Head of caudate nucleus (tissue), 42 donors: Measurements from ENCODE around the gene SIGLEC7.
"Not testable (repeated sequence)": the region's sequence is repeated elsewhere in the genome, so short reads cannot be mapped to it uniquely, and the experiment has no call there.

Experiments
- DNase-seq, 42 donors: peaks; one replicate each; pipeline versions ENCODE4 v3.0.0 to v3.0.0-alpha.2; 2020 to 2021; ENCODE audit warnings: mixed read lengths in 7 of 42
- intact Hi-C: fragments of 100-400 bp; cut with DNase I; formaldehyde crosslinking; loops from one replicate; pipeline ENCODE4 v1.15.0; 2022

The SIGLEC7 gene

DNA sequence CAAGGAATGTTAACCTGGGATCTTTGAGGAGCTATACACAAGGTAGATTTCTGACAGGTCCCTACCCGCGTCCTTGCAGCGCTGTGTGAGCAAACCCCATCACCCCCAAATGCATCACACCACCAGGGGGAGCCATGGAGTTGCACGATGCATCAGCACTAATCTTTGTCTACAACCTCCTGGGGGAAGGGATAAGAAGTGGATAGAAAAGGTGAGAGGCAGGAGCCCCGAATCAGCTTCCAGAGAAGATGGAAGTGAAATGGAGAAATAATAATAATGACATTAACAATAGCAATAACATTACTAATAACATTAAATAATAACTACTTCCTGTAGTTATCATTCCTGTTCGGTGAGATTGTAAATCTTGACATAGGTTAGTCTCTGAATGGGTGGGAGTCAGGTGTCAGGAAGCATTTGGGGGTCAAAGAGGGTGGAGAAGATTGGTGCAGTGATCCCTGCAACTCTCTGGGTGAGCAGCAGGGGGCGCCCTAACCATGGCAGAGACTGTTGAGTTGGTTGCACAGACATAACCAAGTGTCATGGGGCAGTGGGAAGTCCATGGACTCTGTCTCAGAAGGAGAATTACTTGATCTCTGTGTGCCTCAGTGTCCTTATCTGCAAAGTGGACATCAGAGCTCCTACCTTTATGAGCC, 16.5 kb downstream of the SIGLEC7 start:
- peak in 29 of 42 donors; percentile 18 to 76 (median 45) for DNase-seq

DNA sequence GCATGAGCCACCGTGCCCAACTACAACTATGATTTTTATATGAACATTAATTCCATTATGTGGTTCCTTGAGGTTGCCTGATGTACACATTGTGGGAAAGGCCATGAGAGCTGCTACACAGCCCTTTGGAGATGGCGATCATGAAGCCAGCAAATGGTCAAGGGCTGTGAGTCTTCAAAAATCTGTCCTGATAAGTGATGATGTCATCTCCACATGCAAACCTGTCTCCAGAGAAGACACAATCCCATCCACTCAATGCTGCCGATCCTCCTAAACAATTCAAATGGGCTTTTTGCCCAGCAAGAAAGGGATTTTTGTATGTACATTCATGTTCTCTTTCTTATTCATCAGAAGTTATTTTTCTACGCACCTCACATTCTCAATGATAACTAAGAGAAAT, 17.6 kb downstream of the SIGLEC7 start:
- intact Hi-C loops = no loop called here
- no peak for DNase-seq

More for the DNA sequence above, 16.5 kb downstream of the SIGLEC7 start:
- intact Hi-C loops = no loop called here

DNA sequence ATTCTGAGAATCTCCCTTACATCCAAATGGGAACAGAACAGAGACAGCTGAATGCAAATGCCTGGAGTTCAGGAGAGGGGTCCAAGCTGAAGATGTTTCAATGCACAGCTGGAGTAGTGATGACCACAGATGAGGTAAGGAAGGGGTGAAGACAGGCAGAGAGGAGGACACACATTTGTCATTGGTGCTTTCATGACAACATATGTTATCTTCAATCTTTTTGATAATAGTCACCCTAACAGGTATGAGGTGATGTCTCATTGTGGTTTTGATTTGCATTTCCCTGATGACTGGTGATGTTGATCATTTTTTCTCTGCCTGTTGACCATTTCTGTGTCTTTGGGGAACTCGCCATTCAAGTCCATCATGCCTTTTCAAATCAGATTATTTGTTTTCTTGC, 19.2 kb downstream of the SIGLEC7 start:
- intact Hi-C loops = no loop called here
- no peak for DNase-seq

DNA sequence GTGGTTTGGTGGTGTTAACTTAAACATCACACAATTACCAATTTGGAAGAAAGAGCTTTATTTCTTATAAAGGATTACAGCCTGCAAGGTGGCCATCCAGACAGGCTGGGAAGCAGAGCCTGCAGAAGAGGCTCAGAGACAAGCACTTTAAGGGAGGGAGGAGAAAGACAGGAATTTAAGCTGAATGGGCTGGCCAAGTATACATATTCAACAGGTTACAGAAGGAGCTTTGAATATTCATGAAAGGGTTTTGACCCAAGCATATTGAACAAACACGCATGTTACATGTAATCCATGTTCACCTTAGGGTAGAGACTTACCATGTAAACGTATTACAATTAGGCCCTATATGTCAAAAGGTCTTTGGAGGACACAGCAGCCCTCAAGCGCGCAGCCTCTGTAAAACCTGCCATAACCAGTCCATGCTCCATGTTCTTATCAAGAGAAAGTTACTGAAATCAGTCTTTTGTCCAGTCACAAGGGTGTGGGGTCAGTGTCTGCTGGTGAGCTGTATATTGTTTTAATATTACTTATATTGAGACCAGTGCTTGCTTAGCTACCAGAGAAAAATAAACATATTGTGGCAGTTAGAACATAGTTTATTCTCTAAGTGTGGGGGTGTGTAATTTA, 19.9 kb downstream of the SIGLEC7 start:
- intact Hi-C loops = no loop called here
- no peak for DNase-seq

DNA sequence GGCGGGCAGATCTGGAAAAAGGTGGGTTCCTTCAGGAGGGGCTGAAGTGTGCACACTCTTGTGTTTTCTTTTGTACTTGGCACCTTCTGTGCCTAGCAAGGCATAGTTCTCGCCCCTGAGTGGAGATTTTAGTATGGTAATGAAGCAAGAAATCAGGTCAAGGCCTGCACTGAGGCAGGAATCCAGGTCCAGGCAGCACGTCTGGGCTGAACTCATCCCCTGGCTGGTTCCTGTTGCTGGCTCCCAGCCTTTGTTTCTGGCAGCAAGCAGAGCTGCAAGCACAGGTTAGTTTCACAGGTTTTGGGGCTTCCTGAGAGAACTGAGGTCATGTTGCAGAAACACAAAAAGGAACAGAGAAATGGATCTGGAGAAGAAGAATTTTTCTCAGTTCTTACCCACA, 21.2 kb downstream of the SIGLEC7 start:
- intact Hi-C loops = no loop called here
- no peak for DNase-seq

DNA sequence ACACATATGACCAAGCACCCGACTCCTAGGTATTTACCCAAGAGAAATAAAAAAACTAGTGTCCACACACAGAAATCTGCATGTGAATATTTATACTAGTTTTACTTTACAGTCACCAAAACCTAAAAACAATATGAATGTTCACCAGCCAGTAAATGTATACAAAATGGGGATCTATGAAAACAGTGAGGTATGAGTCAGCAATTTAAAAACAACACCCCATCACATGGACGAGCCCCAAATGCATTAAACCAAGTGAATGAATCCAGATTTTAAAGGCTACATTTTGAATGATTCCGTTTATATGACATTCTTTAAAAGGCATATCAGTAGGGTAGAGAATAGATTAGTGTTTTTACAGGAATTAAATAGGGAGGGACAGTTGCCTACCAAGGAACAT, 22.1 kb downstream of the SIGLEC7 start:
- no peak for DNase-seq
- intact Hi-C loops = no loop called here

DNA sequence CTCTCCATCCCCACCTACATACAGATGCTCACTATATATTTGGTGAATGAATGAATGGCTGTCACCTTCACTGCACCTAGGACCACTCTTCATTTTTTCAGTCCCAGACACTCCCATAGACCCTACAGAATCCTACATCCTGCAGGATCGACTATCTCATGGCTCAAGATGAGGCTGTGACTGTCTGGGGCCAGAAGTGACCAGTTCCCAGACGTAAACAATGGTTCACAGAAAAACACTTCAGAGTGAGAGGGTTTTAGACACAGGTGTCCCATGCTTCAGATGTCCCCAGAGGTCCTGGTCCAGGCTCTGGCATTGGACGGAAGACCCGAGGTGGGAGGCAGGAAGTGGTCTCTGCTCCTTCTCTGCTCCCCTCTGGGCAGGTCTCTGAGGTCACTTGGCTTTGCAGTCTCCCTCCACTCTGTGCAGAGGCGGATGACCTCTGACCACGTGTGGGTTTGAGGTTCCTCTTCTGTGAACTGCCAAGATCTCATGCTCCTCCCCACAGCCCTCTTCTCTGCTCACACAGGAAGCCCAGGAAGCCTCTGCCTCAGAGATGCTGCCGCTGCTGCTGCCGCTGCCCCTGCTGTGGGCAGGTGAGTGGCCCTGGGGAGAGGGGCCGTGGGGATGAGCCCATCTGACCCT, 24.9 kb downstream of the SIGLEC7 start:
- DNase-seq = peak in 29 of 42 donors; percentile 5 to 60 (median 40)
- intact Hi-C loops = no loop called here

DNA sequence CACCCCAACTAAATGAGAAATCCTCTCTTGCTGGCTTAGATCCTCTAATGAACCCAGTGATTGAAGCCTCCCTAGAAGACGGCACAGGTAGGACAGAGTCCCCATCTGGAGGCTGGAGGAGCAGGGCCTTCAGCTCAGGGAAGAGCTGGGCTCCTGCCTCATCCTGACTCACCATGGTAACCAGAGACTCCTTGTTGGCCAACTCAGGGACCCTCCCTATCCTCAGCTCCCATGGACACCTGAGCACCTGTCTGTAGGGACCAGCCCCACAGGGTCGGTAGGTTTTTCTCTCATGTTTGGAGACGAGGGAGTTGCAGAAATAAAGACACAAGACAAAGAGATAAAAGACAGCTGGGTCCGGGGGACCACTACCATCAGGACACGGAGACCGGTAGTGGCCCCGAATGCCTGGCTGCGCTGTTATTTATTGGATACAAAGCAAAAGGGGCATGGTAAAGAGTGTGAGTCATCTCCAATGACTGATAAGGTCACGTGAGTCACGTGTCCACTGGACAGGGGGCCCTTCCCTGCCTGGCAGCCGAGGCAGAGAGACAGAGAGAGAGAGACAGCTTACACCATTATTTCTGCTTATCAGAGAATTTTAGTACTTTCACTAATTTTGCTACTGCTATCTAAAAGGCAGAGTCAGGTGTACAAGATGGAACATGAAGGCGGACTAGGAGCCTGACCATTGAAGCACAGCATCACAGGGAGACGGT, 26.6 kb downstream of the SIGLEC7 start:
- DNase-seq = no peak
- intact Hi-C loops = no loop called here

DNA sequence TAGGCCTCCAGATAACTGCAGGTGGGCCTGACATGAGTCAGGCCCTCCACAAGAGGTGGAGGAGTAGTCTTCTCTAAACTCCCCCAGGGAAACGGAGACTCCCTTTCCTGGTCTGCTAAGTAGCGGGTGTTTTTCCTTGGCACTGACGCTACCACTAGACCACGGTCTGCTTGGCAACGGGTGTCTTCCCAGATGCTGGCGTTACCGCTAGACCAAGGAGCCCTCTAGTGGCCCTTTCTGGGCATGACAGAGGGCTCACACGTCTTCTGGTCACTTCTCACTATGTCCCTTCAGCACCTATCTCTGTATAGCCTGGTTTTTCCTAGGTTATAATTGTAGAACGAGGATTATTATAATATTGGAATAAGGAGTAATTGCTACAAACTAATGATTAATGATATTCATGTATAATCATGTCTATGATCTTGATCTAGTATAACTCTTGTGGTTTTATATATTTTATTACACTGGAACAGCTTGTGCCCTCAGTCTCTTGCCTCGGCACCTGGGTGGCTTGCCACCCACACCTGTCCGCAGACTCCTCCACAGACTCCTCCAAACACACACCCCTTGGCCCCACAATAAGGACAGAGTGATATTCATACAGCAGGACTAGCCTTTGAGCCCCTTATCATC, 27.3 kb downstream of the SIGLEC7 start:
- intact Hi-C loops = not testable (repeated sequence)
- peak; percentile 44 to 88 (median 75) for DNase-seq

DNA sequence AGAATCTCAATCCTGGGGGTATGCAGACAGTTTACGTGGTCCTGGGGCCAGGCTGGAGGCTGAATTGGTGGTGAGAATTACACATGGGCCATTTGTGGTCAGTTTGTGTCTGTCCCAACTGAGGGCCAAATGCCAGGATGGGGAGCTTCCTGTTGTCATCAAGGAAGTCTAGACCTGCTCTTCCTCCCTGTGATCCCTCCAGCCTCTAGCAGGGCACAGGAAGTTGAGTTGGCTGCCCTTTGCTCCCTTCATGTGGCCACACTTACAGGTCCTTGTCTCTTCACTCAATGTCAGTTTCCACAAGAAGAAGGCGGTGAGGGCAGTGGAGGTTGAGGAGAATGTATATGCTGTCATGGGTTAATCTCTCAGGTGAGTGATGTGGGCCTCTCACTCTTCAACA, 30.1 kb downstream of the SIGLEC7 start:
- no peak for DNase-seq
- intact Hi-C loops = no loop called here

DNA sequence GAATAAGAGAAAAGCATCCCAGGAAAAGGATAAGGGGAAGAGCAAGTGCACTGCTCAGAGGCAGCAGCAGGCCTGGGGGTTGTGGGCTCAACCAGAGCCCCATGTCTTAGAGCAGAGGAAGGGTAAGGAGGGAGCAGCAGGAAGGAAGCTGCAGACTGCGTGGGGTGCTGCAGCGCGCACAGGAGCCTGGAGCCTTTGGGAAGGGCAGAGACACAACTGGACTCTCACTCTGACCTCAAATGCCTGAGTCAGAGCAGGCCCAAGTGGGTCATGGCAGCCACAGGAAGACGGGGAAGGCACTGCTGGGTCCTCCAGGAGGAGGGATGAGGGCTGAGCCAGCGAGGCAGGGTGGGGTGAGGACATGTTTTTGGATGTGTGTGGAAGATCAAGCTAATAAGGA, 31.6 kb downstream of the SIGLEC7 start:
- intact Hi-C loops = no loop called here
- peak in 2 of 42 donors; percentile 9 to 18 for DNase-seq

DNA sequence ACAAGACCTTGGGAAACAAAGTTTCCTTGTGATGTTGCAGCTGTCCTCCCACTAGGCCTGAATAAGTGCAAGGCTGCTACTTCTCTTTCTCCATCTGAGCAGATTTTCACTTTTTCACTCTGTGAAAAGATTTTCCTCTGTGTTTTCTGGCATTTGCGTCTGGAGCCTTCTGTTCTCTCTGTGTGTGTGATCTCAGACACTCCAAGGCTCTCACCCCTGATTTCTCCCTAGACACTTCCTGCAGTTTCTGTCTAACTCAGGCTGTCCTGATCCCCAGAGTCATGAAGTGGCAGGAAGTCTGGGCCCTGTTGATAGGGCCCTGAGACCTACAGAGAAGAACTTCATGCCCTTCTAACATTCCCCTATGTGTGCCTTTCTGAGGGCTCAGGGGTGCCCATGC, 37.2 kb downstream of the SIGLEC7 start:
- DNase-seq = peak in 2 of 42 donors; percentile 14 to 34
- intact Hi-C loops = no loop called here

DNA sequence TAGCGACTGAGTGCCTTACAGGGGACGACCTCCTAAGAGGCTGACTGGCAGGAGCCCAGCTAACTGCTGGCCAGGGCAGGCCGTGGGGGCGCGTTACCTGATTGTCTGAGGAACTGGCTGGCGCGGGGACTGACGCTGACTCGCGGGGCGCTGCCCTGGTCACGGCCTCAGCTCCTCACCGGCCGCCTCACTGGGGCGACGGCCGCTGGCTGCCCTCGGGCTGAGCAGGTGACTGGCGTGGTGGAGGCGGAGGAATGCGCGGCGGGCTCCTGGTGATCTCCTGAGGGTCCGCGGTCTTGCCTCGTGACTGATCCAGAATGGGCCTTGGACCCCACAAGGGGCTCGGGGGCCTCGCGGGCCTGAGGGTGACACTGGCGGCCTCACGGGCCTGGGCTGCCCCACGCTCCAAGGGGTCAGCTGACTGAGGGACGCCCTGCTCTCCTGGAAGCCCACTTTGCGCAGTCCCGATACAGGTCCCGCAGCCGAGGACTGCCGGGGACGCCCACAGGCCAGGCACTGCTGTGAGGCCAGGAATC, 39.3 kb downstream of the SIGLEC7 start:
- intact Hi-C loops = no loop called here
- peak in 2 of 42 donors; percentile 8 to 19 for DNase-seq

DNA sequence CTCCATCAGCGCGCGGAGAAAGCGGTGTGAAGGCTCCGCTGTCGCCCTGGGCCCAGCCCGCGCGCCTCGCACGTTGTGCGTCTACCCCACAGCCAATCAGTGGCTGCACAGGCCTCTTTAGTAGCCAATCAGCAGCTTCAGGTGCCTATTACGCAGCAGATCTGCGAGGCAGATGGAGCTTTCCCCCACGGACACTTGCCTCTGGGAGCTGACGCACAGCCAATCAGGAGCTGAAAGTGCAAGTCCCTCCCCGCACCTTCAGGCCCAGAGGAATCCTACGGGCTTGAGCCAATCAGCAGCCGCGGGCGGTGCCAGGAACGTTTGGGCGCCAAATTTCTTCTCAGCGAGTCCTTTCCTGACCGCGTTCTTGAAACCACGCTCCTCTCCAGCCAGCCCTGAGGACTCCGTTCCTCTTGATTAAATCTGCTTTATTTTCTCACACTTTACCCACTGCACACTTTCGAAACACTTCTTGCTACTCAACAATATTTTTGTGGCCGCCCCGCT, 39.9 kb downstream of the SIGLEC7 start:
- peak in 22 of 42 donors; percentile 3 to 64 (median 26) for DNase-seq
- intact Hi-C loops = no loop called here

DNA sequence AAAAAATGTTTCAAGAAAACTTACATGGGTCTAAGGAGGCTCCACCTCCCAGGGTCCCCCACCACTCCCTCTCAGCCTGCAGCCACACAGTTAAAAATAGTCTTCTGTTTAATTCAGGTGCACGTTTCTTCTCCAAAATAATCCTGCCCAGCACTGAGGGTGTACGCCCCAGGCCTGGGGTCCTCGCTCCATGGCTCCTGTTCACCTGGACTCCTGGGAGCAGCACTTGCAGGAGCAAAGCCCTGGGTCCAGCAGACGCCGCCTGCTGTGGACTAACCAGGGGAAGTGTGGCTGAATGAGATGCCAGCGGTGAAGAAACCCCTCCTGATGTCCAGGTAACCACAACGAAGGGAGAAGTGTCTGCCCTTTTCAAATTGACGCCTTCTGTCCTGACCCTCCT, 41.5 kb downstream of the SIGLEC7 start:
- intact Hi-C loops = no loop called here
- DNase-seq = no peak

DNA sequence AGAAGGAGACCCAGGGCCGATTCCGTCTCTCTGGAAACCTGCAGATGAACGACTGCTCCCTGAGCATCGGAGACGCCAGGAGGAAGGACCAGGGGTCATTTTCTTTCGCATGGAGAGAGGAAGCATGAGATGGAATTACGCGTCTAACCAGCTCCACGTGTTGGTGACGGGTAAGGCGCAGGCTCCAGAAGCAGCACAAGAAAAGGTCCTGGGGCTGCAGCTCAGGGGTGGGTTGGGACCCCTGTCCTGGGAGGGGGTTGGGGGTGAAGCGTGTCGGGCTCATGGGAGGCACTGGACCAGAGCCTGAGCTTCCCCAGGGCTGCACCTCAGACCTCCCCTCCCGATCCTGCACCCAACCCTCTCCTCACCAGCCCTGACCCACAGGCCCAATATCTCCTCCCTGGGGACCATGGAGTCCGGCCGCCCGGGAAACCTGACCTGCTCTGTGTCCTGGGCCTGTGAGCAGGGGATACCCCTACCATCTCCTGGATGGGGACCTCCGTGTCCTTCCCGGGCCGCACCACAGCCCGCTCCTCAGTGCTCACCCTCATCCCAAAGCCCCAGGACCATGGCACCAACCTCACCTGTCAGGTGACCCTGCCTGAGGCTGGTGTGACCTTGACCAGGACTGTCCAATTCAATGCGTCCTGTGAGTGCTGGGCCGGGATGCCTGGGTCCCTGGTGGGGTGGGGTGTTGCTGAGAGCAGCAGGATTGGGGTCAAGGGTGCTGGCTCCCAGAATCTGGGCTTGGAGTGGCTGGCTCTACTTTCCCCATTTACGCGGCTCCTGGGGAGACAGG, 43.2 kb downstream of the SIGLEC7 start:
- DNase-seq = no peak
- intact Hi-C loops = no loop called here

DNA sequence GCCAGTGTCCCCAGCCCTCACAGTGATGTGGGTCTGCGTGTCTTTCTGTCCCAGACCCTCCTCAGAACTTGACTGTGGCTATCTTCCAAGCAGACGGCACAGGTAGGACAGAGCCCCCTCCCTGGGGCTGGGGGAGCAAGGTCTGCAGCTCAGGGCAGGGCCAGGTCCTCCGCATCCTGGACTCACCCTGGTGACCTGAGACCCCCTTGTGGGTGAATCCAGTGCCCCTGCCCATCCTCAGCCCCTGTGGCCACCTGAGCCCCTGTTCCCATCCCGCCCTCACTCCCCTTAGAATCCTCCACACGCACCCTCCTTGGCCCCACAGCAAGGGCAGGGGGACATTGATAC, 43.7 kb downstream of the SIGLEC7 start:
- intact Hi-C loops = no loop called here
- no peak for DNase-seq

DNA sequence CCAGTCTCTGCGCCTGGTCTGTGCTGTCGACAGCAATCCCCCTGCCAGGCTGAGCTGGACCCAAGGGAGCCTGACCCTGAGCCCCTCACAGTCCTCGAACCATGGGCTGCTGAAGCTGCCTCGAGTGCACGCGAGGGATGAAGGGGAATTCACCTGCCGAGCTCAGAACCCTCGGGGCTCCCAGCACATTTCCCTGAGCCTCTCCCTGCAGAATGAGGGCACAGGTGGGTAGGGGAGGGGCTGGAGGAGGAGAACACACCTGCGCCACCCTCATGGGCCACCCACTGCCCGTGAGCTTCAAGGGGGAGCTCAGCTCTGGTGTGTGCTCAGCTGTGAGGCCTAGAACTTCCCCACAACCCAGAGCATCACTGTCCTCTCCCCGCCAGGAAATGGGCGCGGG, 44.2 kb downstream of the SIGLEC7 start:
- intact Hi-C loops = no loop called here
- DNase-seq = no peak
